GM10847 (cell line): ENCODE measurements around the gene MYH6.

Experiments used
- POLR2A ChIP-seq: IDR thresholded peaks from 2 replicates; pipeline ENCODE4 v1.6.1; 2011; ENCODE audit not compliant: insufficient read length; ENCODE audit errors: extremely low read depth

MYH6 gene

GRCh38 chr14:23359722-23360447, 48.2 kb downstream of the MYH6 start:
- TF ChIP-seq POLR2A = no peak

GRCh38 chr14:23359167-23359626, 48.9 kb downstream of the MYH6 start:
- TF ChIP-seq POLR2A = no peak

GRCh38 chr14:23358553-23359166, 49.4 kb downstream of the MYH6 start:
- no peak for TF ChIP-seq POLR2A

GRCh38 chr14:23358042-23358441, 50.0 kb downstream of the MYH6 start:
- TF ChIP-seq POLR2A = no peak

GRCh38 chr14:23357261-23357660, 50.8 kb downstream of the MYH6 start:
- TF ChIP-seq POLR2A = no peak

- TF ChIP-seq POLR2A = no peak
These were observed 51.4 kb downstream of the MYH6 start for GRCh38 chr14:23356662-23357061.

- no peak for TF ChIP-seq POLR2A
These were observed 52.1 kb downstream of the MYH6 start for GRCh38 chr14:23355871-23356435.

- no peak for TF ChIP-seq POLR2A
These were observed 53.1 kb downstream of the MYH6 start for GRCh38 chr14:23354990-23355389.

GRCh38 chr14:23353433-23353780, 54.7 kb downstream of the MYH6 start:
- TF ChIP-seq POLR2A = no peak

GRCh38 chr14:23352506-23353432, 55.3 kb downstream of the MYH6 start, which contains the start of gene SLC22A17:
Gene SLC22A17, minus strand, starts transcription at chr14:23352887.
- no peak for TF ChIP-seq POLR2A

GRCh38 chr14:23351681-23352505, 56.2 kb downstream of the MYH6 start:
- TF ChIP-seq POLR2A = no peak

GRCh38 chr14:23349156-23349845, 58.8 kb downstream of the MYH6 start:
- TF ChIP-seq POLR2A = no peak

GRCh38 chr14:23348297-23348655, 59.8 kb downstream of the MYH6 start:
- TF ChIP-seq POLR2A = no peak
